Neuronal stem cell (in vitro differentiated cells): Measurements from ENCODE around the gene TUBAL3. TPM values are rescaled to one million over a fixed set of nuclear protein-coding genes. Genes with fewer than 3 reads are reported as not detected.

Experiments
- DNase-seq: peaks from one replicate; pipeline ENCODE4 v3.0.0-alpha.2; 2013; ENCODE audit warnings: low spot score
- H2AFZ ChIP-seq: one replicate; pipeline ENCODE4 v1.6.1; 2013; ENCODE audit warnings: mild to moderate bottlenecking, low read length, inconsistent platforms
- H2AK5ac ChIP-seq: 2 replicates; pipeline ENCODE4 v1.6.1; 2013; ENCODE audit warnings: low read depth, mild to moderate bottlenecking, inconsistent platforms, low read length, moderate library complexity, mixed read lengths
- H2BK120ac ChIP-seq: 2 replicates; pipeline ENCODE4 v1.6.1; 2013; ENCODE audit warnings: low read depth, mild to moderate bottlenecking, inconsistent platforms, low read length, moderate library complexity, mixed read lengths
- H2BK12ac ChIP-seq: one replicate; pipeline ENCODE4 v1.6.1; 2013; ENCODE audit warnings: low read length, inconsistent platforms
- H2BK15ac ChIP-seq: 2 replicates; pipeline ENCODE4 v1.6.1; 2013; ENCODE audit warnings: mild to moderate bottlenecking, low read length, inconsistent platforms, mixed read lengths
- H2BK5ac ChIP-seq: one replicate; pipeline ENCODE4 v1.6.1; 2013; ENCODE audit warnings: inconsistent platforms, mild to moderate bottlenecking, low read length, moderate library complexity
- H3K14ac ChIP-seq: one replicate; pipeline ENCODE4 v1.6.1; 2013; ENCODE audit warnings: low read length, inconsistent platforms
- H3K18ac ChIP-seq: 2 replicates; pipeline ENCODE4 v1.6.1; 2013; ENCODE audit warnings: low read length, inconsistent platforms
- H3K23ac ChIP-seq: 2 replicates; pipeline ENCODE4 v1.6.1; 2013; ENCODE audit warnings: low read depth, mild to moderate bottlenecking, mixed read lengths, low read length, inconsistent platforms; ENCODE audit not compliant: poor library complexity
- H3K27ac ChIP-seq: replicated peaks from 3 replicates; pipeline ENCODE4 v1.5.1; 2013; ENCODE audit warnings: low read length, inconsistent platforms
- H3K27me3 ChIP-seq, 3 experiments: 2 replicates each; pipeline ENCODE4 v1.6.1; 2013; ENCODE audit warnings: low read length in 3 of 3, mild to moderate bottlenecking in 2 of 3, inconsistent platforms in 1 of 3, low read depth in 1 of 3, mixed read lengths in 1 of 3, moderate library complexity in 1 of 3; ENCODE audit not compliant: control insufficient read depth in 3 of 3, insufficient read depth in 3 of 3
- H3K36me3 ChIP-seq, 2 donors: replicated peaks in 1 of 2; 2 replicates each; pipeline ENCODE4 v1.6.1; 2013; ENCODE audit warnings: low read length in 2 of 2; ENCODE audit not compliant: control insufficient read depth in 2 of 2, insufficient read depth in 2 of 2
- H3K4ac ChIP-seq: 2 replicates; pipeline ENCODE4 v1.6.1; 2013; ENCODE audit warnings: inconsistent platforms, mild to moderate bottlenecking, low read length, moderate library complexity
- H3K4me1 ChIP-seq, 2 donors: 1 replicate in 1 of 2; 2 replicates in 1 of 2; pipeline ENCODE4 v1.6.1; 2013; ENCODE audit warnings: low read length in 2 of 2, low read depth in 1 of 2; ENCODE audit not compliant: control insufficient read depth in 2 of 2, insufficient read depth in 1 of 2
- H3K4me2 ChIP-seq: one replicate; pipeline ENCODE4 v1.6.1; 2013; ENCODE audit warnings: mild to moderate bottlenecking, low read length, inconsistent platforms; ENCODE audit not compliant: insufficient read depth, poor library complexity, severe bottlenecking
- H3K4me3 ChIP-seq, 2 donors: 2 replicates each; pipeline ENCODE4 v1.5.1; 2013; ENCODE audit warnings: low read length in 2 of 2, mild to moderate bottlenecking in 2 of 2, inconsistent platforms in 1 of 2, moderate library complexity in 1 of 2
- H3K79me1 ChIP-seq: one replicate; pipeline ENCODE4 v1.6.1; 2013; ENCODE audit warnings: low read depth, mild to moderate bottlenecking, inconsistent platforms, low read length, moderate library complexity
- H3K9ac ChIP-seq: one replicate; pipeline ENCODE4 v1.6.1; 2013; ENCODE audit warnings: mild to moderate bottlenecking, low read depth, low read length, inconsistent platforms; ENCODE audit not compliant: poor library complexity
- H3K9me3 ChIP-seq, 2 donors: replicated peaks in 1 of 2; 2 replicates each; pipeline versions ENCODE3 to v1.6.1; 2013; ENCODE audit warnings: low read length in 2 of 2, mild to moderate bottlenecking in 2 of 2, inconsistent platforms in 1 of 2, low read depth in 1 of 2, mixed read lengths in 1 of 2, moderate library complexity in 1 of 2; ENCODE audit not compliant: control insufficient read depth in 2 of 2, insufficient read depth in 1 of 2
- H4K8ac ChIP-seq: one replicate; pipeline ENCODE4 v1.6.1; 2013; ENCODE audit warnings: low read depth, mild to moderate bottlenecking, inconsistent platforms, low read length, moderate library complexity
- H4K91ac ChIP-seq: one replicate; pipeline ENCODE4 v1.6.1; 2013; ENCODE audit warnings: low read length, low read depth, mild to moderate bottlenecking, inconsistent platforms; ENCODE audit not compliant: poor library complexity
- WGBS, 2 donors: extraction: QIAGEN DNeasy Blood & Tissue Kit; methylation state at CpG; one replicate each; pipeline ENCODE4 v1.1.7; 2013; ENCODE audit warnings: missing lambda C conversion rate in 2 of 2, mixed read lengths in 1 of 2; ENCODE audit not compliant: insufficient read length in 2 of 2, insufficient replicate concordance in 1 of 2; ENCODE audit errors: extremely low coverage in 2 of 2; 5-methylcytosine and 5-hydroxymethylcytosine counted together
- polyA plus RNA-seq, 2 experiments: library from polyadenylated mRNA; stranded (reverse); fragments of 200-250 nt; gene quantifications; one replicate each; pipeline ENCODE4 v1.2.3, GENCODE V29; 2013

Gene TUBAL3
- not detected for polyA plus RNA-seq (2013, experiment 1 of 2)
- not detected for polyA plus RNA-seq (2013, experiment 2 of 2)

DNA sequence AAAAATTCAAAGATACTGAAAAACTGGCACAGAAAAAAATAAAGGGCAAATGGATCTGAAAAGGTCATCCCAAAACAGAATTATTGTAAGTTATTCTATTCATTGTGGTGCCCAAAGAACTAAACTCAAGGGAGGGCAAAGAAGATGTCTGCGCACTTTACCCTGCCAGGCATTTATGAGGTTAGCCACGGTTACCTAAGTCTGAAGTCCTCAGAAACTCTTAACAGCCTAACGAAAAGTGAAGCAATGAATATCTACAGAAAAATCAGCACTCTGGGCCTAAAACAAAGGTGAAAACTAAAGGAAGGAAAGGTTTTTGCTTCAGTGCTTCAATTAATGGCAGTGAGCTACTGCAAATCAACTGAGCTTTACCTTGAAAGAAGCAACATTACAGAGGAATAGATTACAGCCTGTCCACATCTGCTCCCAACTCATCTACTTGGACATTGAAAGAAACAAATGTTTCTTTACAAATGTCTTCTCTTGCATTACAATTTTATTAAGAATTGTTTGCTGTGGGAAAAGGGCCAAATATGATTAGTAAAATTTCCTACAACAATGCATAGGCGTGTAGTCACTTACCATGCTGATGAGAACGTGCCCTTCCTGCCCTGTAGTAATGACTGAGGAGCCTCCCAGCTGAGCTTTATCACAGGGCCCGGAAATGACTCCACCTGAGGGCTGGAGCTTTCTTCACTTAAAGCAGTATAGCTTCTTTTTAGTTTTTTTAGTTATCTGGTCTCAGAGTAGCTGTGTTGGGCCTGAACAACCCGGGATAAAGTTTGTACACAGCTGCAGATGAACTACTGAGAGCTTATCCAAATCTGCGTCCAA, at the start of gene TUBAL3:
TUBAL3 (minus strand) TSS at position 621 of the 834 bp plus-strand sequence; CDS start at position 585, 36 bp downstream.
- Histone ChIP-seq H2AK5ac (no peak within 1 kb of the TSS), H3K4me3 (no peak within 1 kb of the TSS), H3K4ac (no peak within 1 kb of the TSS), H3K14ac (no peak within 1 kb of the TSS), H3K9me3 (peaks cover 1 to 3% of the 10 kb centered on the region in 2 donors), H3K4me2 (no peak within 1 kb of the TSS), H4K8ac (no peak within 1 kb of the TSS), H3K4me1 (no peaks in the 10 kb centered on the region), H3K18ac (no peak within 1 kb of the TSS), H2BK120ac (no peak within 1 kb of the TSS), H3K9ac (no peak within 1 kb of the TSS), H4K91ac (no peak within 1 kb of the TSS), H3K27me3 (peaks cover 0 to 21% (median 0%) of the 10 kb centered on the region in 3 experiments), H3K23ac (no peak within 1 kb of the TSS), H2BK5ac (no peak within 1 kb of the TSS), H3K27ac (no peak within 1 kb of the TSS), H2BK12ac (no peak within 1 kb of the TSS), H3K36me3 (no peaks in the 10 kb centered on the region), H2BK15ac (no peak within 1 kb of the TSS), H3K79me1 (no peaks in the 10 kb centered on the region), H2AFZ (no peak within 1 kb of the TSS)
- no CpG with 5 or more reads among the region's 8 CpGs for WGBS, 2 donors
- DNase-seq, result no peak

GRCh38 chr10:5453749-5454489, 49.3 kb upstream of the TUBAL3 start:
- Histone ChIP-seq H3K36me3 (peaks cover 30 to 80% of the 10 kb centered on the region in 2 donors), H3K27me3 (no peaks in the 10 kb centered on the region), H3K23ac (no peak overlapping the region), H4K91ac (no peak overlapping the region), H3K27ac (no peak overlapping the region), H2BK15ac (no peak overlapping the region), H4K8ac (no peak overlapping the region), H3K9me3 (no peaks in the 10 kb centered on the region), H2BK5ac (no peak overlapping the region), H3K4me2 (no peak overlapping the region), H2AK5ac (no peak overlapping the region), H3K14ac (no peak overlapping the region), H3K79me1 (no peaks in the 10 kb centered on the region), H3K4me1 (peaks cover 4 to 10% of the 10 kb centered on the region in 2 donors), H2BK120ac (no peak overlapping the region), H3K9ac (no peak overlapping the region), H3K18ac (no peak overlapping the region), H2BK12ac (peak overlapping the region; percentile 41), H3K4ac (no peak overlapping the region), H3K4me3 (no peak overlapping the region), H2AFZ (no peak overlapping the region)
- DNase-seq, result no peak
- WGBS, 2 donors, result no CpG with 5 or more reads among the region's 13 CpGs

GRCh38 chr10:5450605-5451384, 46.2 kb upstream of the TUBAL3 start:
- no peaks in the 10 kb centered on the region for H3K79me1 ChIP-seq
- H3K14ac ChIP-seq, result no peak overlapping the region
- no peaks in the 10 kb centered on the region for H3K9me3 ChIP-seq
- DNase-seq, result no peak
- H3K4me3 ChIP-seq, result no peak overlapping the region
- no peak overlapping the region for H2BK15ac ChIP-seq
- no peak overlapping the region for H2BK5ac ChIP-seq
- no peak overlapping the region for H4K8ac ChIP-seq
- no peak overlapping the region for H3K27ac ChIP-seq
- no peak overlapping the region for H3K4ac ChIP-seq
- no peak overlapping the region for H2BK120ac ChIP-seq
- no peak overlapping the region for H2AFZ ChIP-seq
- no peak overlapping the region for H2AK5ac ChIP-seq
- no peaks in the 10 kb centered on the region for H3K27me3 ChIP-seq
- no peak overlapping the region for H3K9ac ChIP-seq
- H3K23ac ChIP-seq, result no peak overlapping the region
- peaks cover 9 to 23% of the 10 kb centered on the region in 2 donors for H3K4me1 ChIP-seq
- WGBS, 2 donors, result no CpG with 5 or more reads among the region's 4 CpGs
- H4K91ac ChIP-seq, result no peak overlapping the region
- H3K4me2 ChIP-seq, result no peak overlapping the region
- H2BK12ac ChIP-seq, result no peak overlapping the region
- H3K18ac ChIP-seq, result no peak overlapping the region
- H3K36me3 ChIP-seq, result peaks cover 20 to 49% of the 10 kb centered on the region in 2 donors
